Cardiac muscle cell (in vitro differentiated cells and primary cell): ENCODE results near the gene AGPAT4. TPM values are rescaled to one million over a fixed set of nuclear protein-coding genes. Genes with fewer than 3 reads are reported as not detected.
"Not testable (repeated sequence)": the region's sequence is repeated elsewhere in the genome, so short reads cannot be mapped to it uniquely, and the experiment has no call there.

Source experiments
- DNase-seq, 2 donors: peaks; one replicate each; pipeline versions ENCODE4 v3.0.0 to v3.0.0-alpha.2; 2010 to 2017; ENCODE audit warnings: low read depth in 1 of 2, low spot score in 1 of 2
- H3K27ac ChIP-seq: fragments of 200-600 bp; sonication (generic); 2 replicates; pipeline ENCODE4 v1.5.1; 2016
- H3K27me3 ChIP-seq: fragments of 200-600 bp; sonication (generic); 2 replicates; pipeline ENCODE4 v1.6.0; 2016; ENCODE audit warnings: control low read depth
- H3K36me3 ChIP-seq: fragments of 200-600 bp; sonication (generic); 2 replicates; pipeline ENCODE4 v1.5.1; 2016; ENCODE audit warnings: control low read depth
- H3K4me1 ChIP-seq: fragments of 200-600 bp; sonication (generic); 2 replicates; pipeline ENCODE4 v1.8.1; 2017; ENCODE audit warnings: low read depth, mild to moderate bottlenecking, mixed run types
- H3K4me3 ChIP-seq: fragments of 200-600 bp; sonication (generic); 2 replicates; pipeline ENCODE4 v1.5.1; 2016; ENCODE audit warnings: mild to moderate bottlenecking
- H3K9me3 ChIP-seq: fragments of 200-600 bp; sonication (generic); 2 replicates; pipeline ENCODE4 v1.5.1; 2017; ENCODE audit warnings: low read depth, mild to moderate bottlenecking, control low read depth
- CTCF ChIP-seq: IDR thresholded peaks from 2 replicates; pipeline ENCODE4 v1.5.1; 2012; ENCODE audit warnings: low read depth, mild to moderate bottlenecking, low read length
- polyA plus RNA-seq: library from polyadenylated mRNA; unstranded; fragments of >200 nt; fragmentation: Nextera tagmentation; extraction: Ambion mirVana; gene quantifications from 2 replicates; pipeline ENCODE4 v1.2.1, GENCODE V29; 2016
- total RNA-seq: library from RNA; depleted of rRNA; stranded (reverse); fragments of >200 nt; gene quantifications from 2 replicates; pipeline ENCODE4 v1.2.3, GENCODE V29; 2016

The AGPAT4 gene
- total and polyA plus RNA-seq, 2 experiments from 2014 or later: 13.9 to 17.7 TPM

- H3K4me3 ChIP-seq: no peak overlapping the region
- DNase-seq: no peak
- TF ChIP-seq CTCF: no peak
- no peaks in the 10 kb centered on the region for H3K27me3 ChIP-seq
- no peak overlapping the region for H3K27ac ChIP-seq
- no peaks in the 10 kb centered on the region for H3K9me3 ChIP-seq
- no peaks in the 10 kb centered on the region for H3K4me1 ChIP-seq
- H3K36me3 ChIP-seq: no peaks in the 10 kb centered on the region
These were observed 148.3 kb downstream of the AGPAT4 start for GRCh38 chr6:161125591-161125990.

- not testable (repeated sequence) for DNase-seq, H3K4me1 ChIP-seq, H3K36me3 ChIP-seq, H3K9me3 ChIP-seq, H3K27me3 ChIP-seq, H3K4me3 ChIP-seq, H3K27ac ChIP-seq
These were observed 150.5 kb downstream of the AGPAT4 start for GRCh38 chr6:161123319-161123718.

- peaks cover 26% of the 10 kb centered on the region for H3K36me3 ChIP-seq
- H3K4me3 ChIP-seq: no peak overlapping the region
- DNase-seq: no peak
- TF ChIP-seq CTCF: no peak
- H3K9me3 ChIP-seq: no peaks in the 10 kb centered on the region
- no peaks in the 10 kb centered on the region for H3K27me3 ChIP-seq
- no peak overlapping the region for H3K27ac ChIP-seq
- H3K4me1 ChIP-seq: no peaks in the 10 kb centered on the region
These were observed 155.9 kb downstream of the AGPAT4 start for GRCh38 chr6:161117942-161118341.

- no peak overlapping the region for H3K27ac ChIP-seq
- DNase-seq: no peak
- no peak overlapping the region for H3K4me3 ChIP-seq
- H3K27me3 ChIP-seq: no peaks in the 10 kb centered on the region
- no peaks in the 10 kb centered on the region for H3K9me3 ChIP-seq
- no peak for TF ChIP-seq CTCF
- H3K36me3 ChIP-seq: peaks cover 32% of the 10 kb centered on the region
- H3K4me1 ChIP-seq: no peaks in the 10 kb centered on the region
These were observed 156.6 kb downstream of the AGPAT4 start for GRCh38 chr6:161117308-161117707.

GRCh38 chr6:161116554-161116953 is 157.3 kb downstream of the AGPAT4 start:
- no peak for TF ChIP-seq CTCF
- no peak overlapping the region for H3K27ac ChIP-seq
- no peaks in the 10 kb centered on the region for H3K27me3 ChIP-seq
- H3K9me3 ChIP-seq: no peaks in the 10 kb centered on the region
- H3K4me3 ChIP-seq: no peak overlapping the region
- no peaks in the 10 kb centered on the region for H3K4me1 ChIP-seq
- DNase-seq: no peak
- H3K36me3 ChIP-seq: peaks cover 40% of the 10 kb centered on the region

- peaks cover 49% of the 10 kb centered on the region for H3K36me3 ChIP-seq
These were observed 158.4 kb downstream of the AGPAT4 start for GRCh38 chr6:161115468-161115867.

More at GRCh38 chr6:161115468-161115867, 158.4 kb downstream of the AGPAT4 start:
- H3K27ac ChIP-seq: no peak overlapping the region
- no peak for DNase-seq
- H3K27me3 ChIP-seq: no peaks in the 10 kb centered on the region
- H3K9me3 ChIP-seq: no peaks in the 10 kb centered on the region
- no peak for TF ChIP-seq CTCF
- no peaks in the 10 kb centered on the region for H3K4me1 ChIP-seq
- H3K4me3 ChIP-seq: no peak overlapping the region
